ENCODE results near the gene TBC1D10A.

The TBC1D10A gene

GRCh38 chr22:30265131-30265720 is 61.5 kb downstream of the TBC1D10A start:
- no peak for DNase-seq

GRCh38 chr22:30263883-30264282 is 62.9 kb downstream of the TBC1D10A start:
- no peak for DNase-seq

- DNase-seq, result peak; percentile 84
Measured at GRCh38 chr22:30262917-30263741, 63.6 kb downstream of the TBC1D10A start.

GRCh38 chr22:30262112-30262511 is 64.6 kb downstream of the TBC1D10A start:
- DNase-seq, result no peak

- DNase-seq, result peak; percentile 65
Measured at GRCh38 chr22:30261134-30261533, 65.6 kb downstream of the TBC1D10A start.

- no peak for DNase-seq
Measured at GRCh38 chr22:30260682-30261081, 66.1 kb downstream of the TBC1D10A start.

- DNase-seq, result no peak
Measured at GRCh38 chr22:30260276-30260675, 66.5 kb downstream of the TBC1D10A start.

- no peak for DNase-seq
Measured at GRCh38 chr22:30254314-30254713, 72.4 kb downstream of the TBC1D10A start.

- DNase-seq, result no peak
Measured at GRCh38 chr22:30253205-30253852, 73.4 kb downstream of the TBC1D10A start.

GRCh38 chr22:30252411-30253204 is 74.1 kb downstream of the TBC1D10A start:
- DNase-seq, result peak; percentile 50

GRCh38 chr22:30251711-30252110 is 75.0 kb downstream of the TBC1D10A start:
- no peak for DNase-seq

- DNase-seq, result no peak
Measured at GRCh38 chr22:30250661-30251267, 76.0 kb downstream of the TBC1D10A start.

GRCh38 chr22:30250039-30250565 is 76.6 kb downstream of the TBC1D10A start:
- DNase-seq, result no peak

- DNase-seq, result no peak
Measured at GRCh38 chr22:30249049-30250038, 77.4 kb downstream of the TBC1D10A start.

GRCh38 chr22:30248484-30248883 is 78.3 kb downstream of the TBC1D10A start:
- DNase-seq, result no peak

- DNase-seq, result no peak
Measured at GRCh38 chr22:30247974-30248373, 78.8 kb downstream of the TBC1D10A start.

- DNase-seq, result no peak
Measured at GRCh38 chr22:30247561-30247960, 79.2 kb downstream of the TBC1D10A start.

- DNase-seq, result peak; percentile 47
Measured at GRCh38 chr22:30246814-30247376, 79.8 kb downstream of the TBC1D10A start.

- DNase-seq, result peak; percentile 67
Measured at GRCh38 chr22:30245985-30246813, 80.5 kb downstream of the TBC1D10A start, which contains the start of gene LIF. Gene LIF, minus strand, starts transcription at chr22:30246759. Its CDS starts 64 bp downstream, at chr22:30246695.

Data from OCI-M1 (cell line).